GM23248 (cell line): Measurements from ENCODE around the gene PFKP.

Source experiments
- EZH2 ChIP-seq: fragments of 200-600 bp; sonication (generic); IDR thresholded peaks from 2 replicates; pipeline ENCODE4 v1.6.1; 2018; ENCODE audit warnings: antibody characterized with exemption, mild to moderate bottlenecking; ENCODE audit not compliant: insufficient read depth, poor library complexity, severe bottlenecking
- EZH2phosphoT487 ChIP-seq: fragments of 200-600 bp; sonication (generic); IDR thresholded peaks from 2 replicates; pipeline ENCODE4 v1.6.1; 2018; ENCODE audit warnings: antibody characterized with exemption, moderate library complexity, mild to moderate bottlenecking, low read depth; ENCODE audit not compliant: insufficient read depth

- TF ChIP-seq EZH2 (no peak), EZH2phosphoT487 (no peak)
Observed at GRCh38 chr10:3037182-3037581, 30.2 kb upstream of the PFKP start.
